GM12872 (cell line): ENCODE results near the gene GCM1.

Experiments
- TF ChIP-seq, protein P1 (sequence below): IDR thresholded peaks from 3 replicates; pipeline ENCODE4 v1.5.1; 2011; ENCODE audit warnings: low read depth, mild to moderate bottlenecking, low read length, moderate library complexity; ENCODE audit not compliant: insufficient read depth

Gene GCM1

DNA sequence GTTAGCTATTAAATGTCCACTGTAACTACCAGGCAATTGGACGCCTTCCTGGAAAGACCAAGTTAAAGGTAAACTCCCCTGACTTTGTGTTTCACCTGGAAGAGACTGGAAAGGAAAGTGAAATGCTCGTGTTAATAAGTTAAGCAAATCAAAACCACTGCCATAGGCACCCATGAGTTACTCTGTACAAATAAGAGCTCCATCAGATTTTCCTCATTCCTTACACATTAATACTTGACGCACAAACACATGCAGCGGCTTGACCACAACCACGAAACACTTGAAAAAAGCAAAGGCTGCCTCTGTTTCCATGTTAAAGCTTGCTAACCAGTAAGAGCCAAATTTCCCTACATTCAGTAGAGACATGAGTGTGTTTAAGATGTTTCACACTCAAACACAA is 19.8 kb downstream of the GCM1 start:
- TF ChIP-seq, protein P1, sequence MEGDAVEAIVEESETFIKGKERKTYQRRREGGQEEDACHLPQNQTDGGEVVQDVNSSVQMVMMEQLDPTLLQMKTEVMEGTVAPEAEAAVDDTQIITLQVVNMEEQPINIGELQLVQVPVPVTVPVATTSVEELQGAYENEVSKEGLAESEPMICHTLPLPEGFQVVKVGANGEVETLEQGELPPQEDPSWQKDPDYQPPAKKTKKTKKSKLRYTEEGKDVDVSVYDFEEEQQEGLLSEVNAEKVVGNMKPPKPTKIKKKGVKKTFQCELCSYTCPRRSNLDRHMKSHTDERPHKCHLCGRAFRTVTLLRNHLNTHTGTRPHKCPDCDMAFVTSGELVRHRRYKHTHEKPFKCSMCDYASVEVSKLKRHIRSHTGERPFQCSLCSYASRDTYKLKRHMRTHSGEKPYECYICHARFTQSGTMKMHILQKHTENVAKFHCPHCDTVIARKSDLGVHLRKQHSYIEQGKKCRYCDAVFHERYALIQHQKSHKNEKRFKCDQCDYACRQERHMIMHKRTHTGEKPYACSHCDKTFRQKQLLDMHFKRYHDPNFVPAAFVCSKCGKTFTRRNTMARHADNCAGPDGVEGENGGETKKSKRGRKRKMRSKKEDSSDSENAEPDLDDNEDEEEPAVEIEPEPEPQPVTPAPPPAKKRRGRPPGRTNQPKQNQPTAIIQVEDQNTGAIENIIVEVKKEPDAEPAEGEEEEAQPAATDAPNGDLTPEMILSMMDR: no peak

DNA sequence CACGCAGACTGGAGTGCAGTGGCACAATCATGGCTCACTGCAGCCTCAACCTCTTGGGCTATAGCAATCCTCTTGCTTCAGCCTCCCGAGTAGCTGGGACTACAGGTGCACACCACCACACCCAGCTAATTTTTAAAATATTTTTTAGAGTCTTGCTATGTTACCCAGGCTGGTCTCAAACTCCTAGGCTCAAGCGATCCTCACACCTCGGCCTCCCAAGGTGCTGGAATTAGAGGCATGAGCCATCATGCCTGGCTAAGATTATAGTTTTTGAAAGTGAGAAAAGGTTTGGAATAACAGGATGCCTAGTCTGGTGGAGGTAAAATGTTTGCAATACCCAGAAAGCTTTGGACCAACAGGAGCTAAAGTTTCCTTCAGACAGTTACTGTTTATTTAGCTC is 23.4 kb downstream of the GCM1 start:
- TF ChIP-seq, protein P1: no peak

DNA sequence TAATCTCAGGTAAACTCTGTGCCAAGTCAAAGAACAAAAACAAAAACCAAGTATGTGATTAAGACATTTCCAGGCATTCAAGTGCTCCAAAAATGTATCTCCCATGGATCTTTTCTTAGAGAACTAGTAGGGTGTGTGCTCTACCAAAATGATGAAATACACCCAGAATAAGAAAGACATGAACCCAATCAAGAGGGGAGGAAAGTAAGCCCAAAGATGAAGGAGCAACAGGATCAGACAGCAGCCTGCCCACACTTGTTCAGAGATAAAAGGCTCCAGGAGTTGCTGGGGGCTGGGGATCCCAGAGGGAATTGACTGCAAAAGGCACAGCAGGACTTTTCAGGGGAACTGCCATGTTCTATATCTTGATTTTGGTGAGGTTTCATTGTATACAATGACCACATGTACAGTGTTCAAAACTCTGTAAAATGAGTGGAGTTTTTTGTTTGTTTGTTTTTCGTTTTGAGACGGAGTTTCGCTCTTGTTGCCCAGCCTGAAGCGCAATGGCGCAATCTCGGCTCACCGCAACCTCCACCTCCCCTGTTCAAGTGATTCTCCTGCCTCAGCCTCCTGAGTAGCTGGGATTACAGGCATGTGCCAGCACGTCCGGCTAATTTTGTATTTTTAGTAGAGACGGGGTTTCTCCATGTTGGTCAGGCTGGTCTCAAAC is 24.4 kb downstream of the GCM1 start:
- TF ChIP-seq, protein P1: no peak

DNA sequence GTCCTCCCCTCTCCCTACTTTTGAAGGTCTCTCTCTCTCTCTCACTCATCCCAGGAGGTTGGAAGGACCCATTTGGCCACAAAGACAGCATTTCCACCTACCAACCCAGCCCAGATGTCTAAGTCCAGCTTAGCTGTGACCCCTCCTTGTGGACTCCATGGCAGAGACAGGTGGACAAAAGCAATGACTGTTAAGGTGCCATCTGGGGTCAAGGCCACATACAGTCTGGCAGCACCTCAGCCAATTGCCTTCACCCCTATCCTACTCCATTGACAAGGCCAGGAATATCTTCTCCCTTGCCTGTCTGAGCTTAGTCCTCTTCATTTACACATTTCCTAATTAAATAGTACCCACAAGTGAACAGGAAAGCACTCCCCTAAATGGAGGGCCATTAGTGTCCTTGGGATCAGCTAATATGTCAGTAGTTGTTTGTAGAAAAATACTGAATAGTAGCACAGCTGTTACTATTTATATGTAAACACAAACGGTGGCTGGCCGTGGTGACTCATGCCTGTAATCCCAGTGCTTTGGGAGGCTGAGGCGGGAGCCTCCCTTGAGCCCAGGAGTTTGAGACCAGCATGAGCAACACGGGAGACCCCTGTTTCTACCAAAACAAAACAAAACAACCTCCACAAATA is 28.8 kb downstream of the GCM1 start:
- TF ChIP-seq, protein P1: no peak

DNA sequence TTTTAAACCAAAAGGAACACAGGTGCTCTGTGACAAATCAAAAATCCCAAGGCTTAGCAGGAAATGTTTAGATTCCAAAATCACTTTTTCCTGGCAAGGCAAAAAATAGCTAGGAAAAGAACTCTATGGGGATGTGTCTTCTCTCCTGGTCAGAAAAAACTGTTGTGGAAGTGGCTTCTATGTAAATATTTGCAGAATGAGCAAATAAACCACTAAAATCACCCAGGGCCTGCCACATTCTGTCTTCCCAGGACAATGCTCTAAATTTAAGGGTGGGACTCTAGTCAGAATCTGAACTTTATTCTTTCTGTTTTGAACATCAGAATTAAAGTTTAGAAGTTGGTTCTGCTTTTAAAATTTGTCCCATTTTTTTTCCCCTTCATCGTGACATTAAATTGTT is 29.3 kb downstream of the GCM1 start:
- TF ChIP-seq, protein P1: no peak

DNA sequence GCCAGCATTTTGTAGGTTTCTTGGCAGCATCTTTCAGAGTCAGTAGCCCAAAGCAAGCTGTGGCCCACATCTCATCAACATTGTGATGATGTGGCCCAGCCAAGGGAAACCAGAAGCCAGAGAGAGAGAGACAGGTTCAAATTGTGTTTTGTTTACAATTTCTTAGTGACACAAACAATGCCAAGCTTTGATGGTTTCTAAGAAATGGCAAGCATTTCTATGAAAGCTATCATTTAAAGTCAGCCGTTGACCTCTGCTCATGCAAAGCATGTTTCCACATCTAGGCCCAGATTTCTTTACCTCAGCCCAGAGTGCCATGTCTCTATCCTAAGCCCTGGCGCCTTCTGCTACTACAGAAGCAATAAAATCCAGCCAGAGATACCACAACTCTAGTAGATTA is 32.9 kb downstream of the GCM1 start:
- TF ChIP-seq, protein P1: no peak

DNA sequence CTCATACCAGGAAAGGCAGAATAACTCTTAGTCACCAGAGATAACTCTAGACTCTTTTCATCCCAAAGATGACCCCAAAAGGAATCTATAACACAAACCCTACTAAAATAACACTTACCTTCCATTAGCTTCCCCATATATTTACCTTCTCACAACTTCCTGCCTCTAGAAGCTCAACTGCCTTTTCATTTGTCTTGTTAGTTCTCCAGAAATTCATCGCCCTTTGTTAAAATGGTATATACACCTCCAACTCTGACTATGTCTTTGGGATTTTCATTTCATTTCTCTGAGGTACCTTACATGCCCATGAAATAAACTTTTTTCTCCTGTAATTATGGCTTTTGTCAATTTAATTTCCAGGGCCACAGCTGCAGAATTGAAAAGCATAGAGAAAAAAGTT is 33.5 kb downstream of the GCM1 start:
- TF ChIP-seq, protein P1: no peak
